Endothelial cell of umbilical vein (primary cell): ENCODE data around the gene ABI3BP. TPM values are rescaled to one million over a fixed set of nuclear protein-coding genes. Genes with fewer than 3 reads are reported as not detected.

ENCODE experiments used
- BruUV-seq: library from RNA; stranded (reverse); fragments of 400-500 nt; replicated peaks from 2 replicates; lab custom pipeline; 2021; lab: Mats Ljungman, UMichigan
- CTCF ChIA-PET: fragments of 300-600, 350-600 bp; sonication (Branson Sonifier 250); formaldehyde crosslinking; loops from one replicate; lab custom pipeline; 2021; ENCODE audit warnings: antibody characterized with exemption, inconsistent platforms; lab: Charles Lee
- POLR2A ChIA-PET: fragments of 300-600, 350-600 bp; sonication (Branson Sonifier 250); formaldehyde crosslinking; loops from one replicate; lab custom pipeline; 2021; ENCODE audit warnings: antibody characterized with exemption, inconsistent platforms; lab: Charles Lee
- DNase-seq: peaks from one replicate; pipeline ENCODE4 v3.0.0-alpha.2; 2011; ENCODE audit warnings: low read depth, low spot score
- FAIRE-seq: peaks from 2 replicates; lab custom pipeline; 2011; peaks lifted over from hg19 to GRCh38; lab: Jason Lieb, UNC
- H2AFZ ChIP-seq: 2 replicates; pipeline ENCODE4 v1.6.0; 2012; ENCODE audit warnings: low read depth, low read length, control low read depth, inconsistent platforms
- H3K27ac ChIP-seq: 2 replicates; pipeline ENCODE4 v1.5.1; 2011; ENCODE audit warnings: low read depth, mild to moderate bottlenecking, control low read depth, low read length, moderate library complexity; ENCODE audit not compliant: insufficient read depth
- H3K27me3 ChIP-seq, 2 experiments: 2 replicates each; pipeline versions ENCODE4 v1.6.0 to v1.6.1; 2011; ENCODE audit warnings: low read length in 2 of 2, mixed read lengths in 1 of 2; ENCODE audit not compliant: control insufficient read depth in 2 of 2, insufficient read depth in 2 of 2
- H3K36me3 ChIP-seq, 2 experiments: 2 replicates in 1 of 2; 3 replicates in 1 of 2; pipeline ENCODE4 v1.5.1; 2011; ENCODE audit warnings: low read length in 2 of 2, mild to moderate bottlenecking in 1 of 2, moderate library complexity in 1 of 2; ENCODE audit not compliant: control insufficient read depth in 2 of 2, insufficient read depth in 2 of 2; ENCODE audit errors: extremely low read depth in 1 of 2
- H3K4me1 ChIP-seq: 3 replicates; pipeline ENCODE4 v1.5.1; 2011; ENCODE audit warnings: mild to moderate bottlenecking, low read length; ENCODE audit not compliant: control insufficient read depth, insufficient read depth; ENCODE audit errors: extremely low read depth
- H3K4me2 ChIP-seq: 2 replicates; pipeline ENCODE4 v1.6.1; 2011; ENCODE audit warnings: low read length, control low read depth, mixed read lengths; ENCODE audit not compliant: insufficient read depth
- H3K4me3 ChIP-seq, 3 experiments: fragments of 200-600 bp in 1 of 3; sonication (generic), shearing (Covaris generic) in 1 of 3; replicated peaks in 1 of 3; 2 replicates each; pipeline ENCODE4 v1.5.1; 2011 to 2016; ENCODE audit warnings: control low read depth in 3 of 3, low read length in 3 of 3, mild to moderate bottlenecking in 2 of 3, inconsistent platforms in 1 of 3, low read depth in 1 of 3, moderate library complexity in 1 of 3; ENCODE audit not compliant: insufficient read depth in 1 of 3
- H3K79me2 ChIP-seq: 2 replicates; pipeline ENCODE4 v1.6.0; 2012; ENCODE audit warnings: low read length, inconsistent platforms; ENCODE audit not compliant: control insufficient read depth, insufficient read depth
- H3K9ac ChIP-seq: replicated peaks from 2 replicates; pipeline ENCODE3; 2011; ENCODE audit warnings: low read length, control low read depth; ENCODE audit not compliant: insufficient read depth; ENCODE audit errors: extremely low read depth
- H3K9me1 ChIP-seq: replicated peaks from 3 replicates; pipeline ENCODE4 v1.6.0; 2011; ENCODE audit warnings: mild to moderate bottlenecking, low read length; ENCODE audit not compliant: control insufficient read depth, insufficient read depth; ENCODE audit errors: extremely low read depth
- H3K9me3 ChIP-seq: replicated peaks from 2 replicates; pipeline ENCODE4 v1.5.1; 2012; ENCODE audit warnings: low read length, inconsistent platforms; ENCODE audit not compliant: control insufficient read depth, insufficient read depth
- H4K20me1 ChIP-seq: replicated peaks from 2 replicates; pipeline ENCODE3; 2011; ENCODE audit warnings: mild to moderate bottlenecking, low read length; ENCODE audit not compliant: control insufficient read depth, insufficient read depth; ENCODE audit errors: extremely low read depth
- CTCF ChIP-seq, 2 donors: IDR thresholded peaks; 1 replicate in 1 of 2; 2 replicates in 1 of 2; pipeline ENCODE4 v1.5.1; 2011; ENCODE audit warnings: low read length in 2 of 2, mild to moderate bottlenecking in 2 of 2, moderate library complexity in 2 of 2, control low read depth in 1 of 2, inconsistent platforms in 1 of 2, low read depth in 1 of 2; ENCODE audit not compliant: insufficient read depth in 1 of 2; ENCODE audit errors: extremely low read depth in 1 of 2
- EZH2 ChIP-seq: IDR thresholded peaks from 2 replicates; pipeline ENCODE4 v1.6.1; 2012; ENCODE audit warnings: borderline replicate concordance, low read depth, mild to moderate bottlenecking, moderate library complexity, low read length, inconsistent platforms; ENCODE audit not compliant: severe bottlenecking
- FOS ChIP-seq: IDR thresholded peaks from 2 replicates; pipeline ENCODE4 v1.6.1; 2011; ENCODE audit warnings: mild to moderate bottlenecking, low read length, moderate library complexity, borderline replicate concordance; ENCODE audit not compliant: insufficient read depth
- GATA2 ChIP-seq: IDR thresholded peaks from 2 replicates; pipeline ENCODE4 v1.7.0; 2011; ENCODE audit warnings: low read depth, mild to moderate bottlenecking, moderate library complexity, mixed read lengths, low read length; ENCODE audit not compliant: insufficient read length, insufficient read depth
- JUN ChIP-seq: IDR thresholded peaks from 2 replicates; pipeline ENCODE4 v1.6.1; 2011; ENCODE audit warnings: borderline replicate concordance, low read depth; ENCODE audit not compliant: insufficient read length, insufficient read depth
- MYC ChIP-seq: IDR thresholded peaks from one replicate; pipeline ENCODE4 v1.6.1; 2011; ENCODE audit warnings: mild to moderate bottlenecking, low read depth, low read length
- POLR2A ChIP-seq: IDR thresholded peaks from 2 replicates; pipeline ENCODE4 v1.6.1; 2012; ENCODE audit warnings: low read depth, mild to moderate bottlenecking, control low read depth, low read length
- POLR2AphosphoS5 ChIP-seq: IDR thresholded peaks from 2 replicates; pipeline ENCODE4 v1.6.1; 2012; ENCODE audit warnings: low read depth, mild to moderate bottlenecking, control low read depth, low read length, moderate library complexity; ENCODE audit not compliant: insufficient read depth
- dilution Hi-C: fragments of 300-500 bp; cut with MboI; formaldehyde crosslinking; loops from one replicate; pipeline ENCODE4 v1.15.0; 2019; ENCODE audit warnings: low sequenced_read_pairs; ENCODE audit not compliant: extremely low pct_ligation_motif_present
- intact Hi-C: fragments of 100-400 bp; cut with micrococcal nuclease; formaldehyde crosslinking; loops from one replicate; pipeline ENCODE4 v1.10.0; 2022
- polyA plus RNA-seq, 4 experiments: library from polyadenylated mRNA; depleted of rRNA in 3 of 4; stranded (reverse) in 3 of 4; unstranded in 1 of 4; fragments of >200 nt; gene quantifications; 2 replicates each; pipeline versions ENCODE4 v1.2.1 to v1.2.3, GENCODE V29; 2011 to 2012; ENCODE audit warnings: missing spikeins in 1 of 4
- total RNA-seq: library from RNA; stranded (reverse); gene quantifications from 2 replicates; pipeline ENCODE4 v1.2.3, GENCODE V29; 2021
- TF ChIP-seq, protein P1 (sequence below): IDR thresholded peaks from 2 replicates; pipeline ENCODE4 v1.6.1; 2011; ENCODE audit not compliant: insufficient read depth, insufficient read length

The ABI3BP gene
- total and polyA plus RNA-seq, 2 donors (not counting 3 experiments of a cell fraction or from before 2014, with no cell fraction given): 78.1 to 106 TPM

DNA sequence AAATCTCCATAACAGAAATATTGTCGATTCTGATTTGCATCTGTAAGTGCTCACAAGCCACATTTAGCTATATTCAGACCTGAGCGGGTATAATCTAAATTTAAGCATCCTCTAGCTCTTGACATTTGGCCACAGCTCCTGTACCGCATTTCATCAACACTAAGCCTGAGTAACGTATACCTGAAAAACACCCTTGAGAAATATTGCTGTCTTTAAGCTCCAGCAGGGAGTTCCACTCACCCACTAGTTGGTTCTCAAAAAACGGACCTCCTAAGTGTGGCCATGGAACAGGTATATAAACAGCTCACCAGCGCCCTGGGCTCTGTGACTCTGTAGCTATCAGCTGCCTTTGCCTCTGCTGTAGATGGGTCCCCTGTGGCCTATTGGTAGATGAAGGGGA is 80.7 kb downstream of the ABI3BP start:
- BruUV-seq: no TSS peak
- FAIRE-seq: no peak
- no peak for DNase-seq
- Histone ChIP-seq H3K36me3 (no peaks in the 10 kb centered on the region), H3K27ac (no peak overlapping the region), H4K20me1 (no peaks in the 10 kb centered on the region), H3K27me3 (no peaks in the 10 kb centered on the region), H3K4me1 (peaks cover 35% of the 10 kb centered on the region), H3K4me2 (no peak overlapping the region), H2AFZ (no peak overlapping the region), H3K9me3 (no peaks in the 10 kb centered on the region), H3K9ac (no peak overlapping the region), H3K4me3 (no peak overlapping the region), H3K9me1 (no peaks in the 10 kb centered on the region), H3K79me2 (no peaks in the 10 kb centered on the region)
- TF ChIP-seq FOS (no peak), MYC (no peak), GATA2 (no peak), JUN (no peak), POLR2A (no peak), EZH2 (no peak), CTCF (IDR thresholded peaks at IDR 0.05; ENCODE audit: extremely low read depth in 1 of 2, insufficient read depth in 1 of 2, low read depth in 1 of 2, low read length in 2 of 2) (no peak), POLR2AphosphoS5 (no peak)
- TF ChIP-seq, protein P1, sequence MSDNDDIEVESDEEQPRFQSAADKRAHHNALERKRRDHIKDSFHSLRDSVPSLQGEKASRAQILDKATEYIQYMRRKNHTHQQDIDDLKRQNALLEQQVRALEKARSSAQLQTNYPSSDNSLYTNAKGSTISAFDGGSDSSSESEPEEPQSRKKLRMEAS: no peak
- intact Hi-C loops (no loop called here), dilution Hi-C loops (no loop called here)
- ChIA-PET CTCF (interaction anchor here (0.9 to 3.2 kb wide), 3 partner anchors 18 to 284 kb away, joined by 3 to 20 read pairs (median 3); no protein-coding TSS in a partner anchor), POLR2A (no interaction called here)
